ENCODE data around the gene EFCAB7.
"Not testable (repeated sequence)": the region's sequence is repeated elsewhere in the genome, so short reads cannot be mapped to it uniquely, and the experiment has no call there.

DNA sequence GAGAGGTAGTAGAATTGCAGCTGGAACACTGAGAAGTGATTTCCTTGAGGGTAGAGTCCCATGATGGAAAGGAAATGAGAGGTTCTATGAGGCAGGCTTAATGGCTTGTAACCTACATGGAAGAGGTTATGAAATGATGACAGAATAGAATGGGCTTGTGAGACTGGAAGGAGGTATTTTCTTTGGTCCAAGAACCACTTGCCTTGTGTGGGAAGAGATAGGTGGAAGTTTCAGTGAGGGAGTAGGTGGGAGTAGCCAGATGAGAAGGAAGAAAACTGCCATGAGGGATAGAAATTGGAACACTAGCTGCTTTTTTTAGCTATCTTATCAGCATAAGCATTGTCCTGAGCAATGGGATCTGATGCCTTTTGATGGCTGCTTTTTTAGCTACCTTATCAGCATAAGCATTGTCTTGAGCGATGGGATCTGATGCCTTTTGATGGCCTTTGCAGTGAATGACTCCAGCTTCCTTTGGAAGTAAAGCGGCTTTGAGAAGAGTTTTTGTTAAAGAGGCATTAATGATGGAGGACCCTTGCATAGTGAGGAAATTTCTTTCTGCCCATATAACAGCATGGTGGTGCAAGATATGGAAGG lies 51.0 kb downstream of the EFCAB7 start:
- TF ChIP-seq, protein P1, sequence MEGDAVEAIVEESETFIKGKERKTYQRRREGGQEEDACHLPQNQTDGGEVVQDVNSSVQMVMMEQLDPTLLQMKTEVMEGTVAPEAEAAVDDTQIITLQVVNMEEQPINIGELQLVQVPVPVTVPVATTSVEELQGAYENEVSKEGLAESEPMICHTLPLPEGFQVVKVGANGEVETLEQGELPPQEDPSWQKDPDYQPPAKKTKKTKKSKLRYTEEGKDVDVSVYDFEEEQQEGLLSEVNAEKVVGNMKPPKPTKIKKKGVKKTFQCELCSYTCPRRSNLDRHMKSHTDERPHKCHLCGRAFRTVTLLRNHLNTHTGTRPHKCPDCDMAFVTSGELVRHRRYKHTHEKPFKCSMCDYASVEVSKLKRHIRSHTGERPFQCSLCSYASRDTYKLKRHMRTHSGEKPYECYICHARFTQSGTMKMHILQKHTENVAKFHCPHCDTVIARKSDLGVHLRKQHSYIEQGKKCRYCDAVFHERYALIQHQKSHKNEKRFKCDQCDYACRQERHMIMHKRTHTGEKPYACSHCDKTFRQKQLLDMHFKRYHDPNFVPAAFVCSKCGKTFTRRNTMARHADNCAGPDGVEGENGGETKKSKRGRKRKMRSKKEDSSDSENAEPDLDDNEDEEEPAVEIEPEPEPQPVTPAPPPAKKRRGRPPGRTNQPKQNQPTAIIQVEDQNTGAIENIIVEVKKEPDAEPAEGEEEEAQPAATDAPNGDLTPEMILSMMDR (IDR thresholded peaks at IDR 0.05; ENCODE audit: low read depth, low read length) = not testable (repeated sequence)
- not testable (repeated sequence) for TF ChIP-seq EZH2phosphoT487 (IDR thresholded peaks at IDR 0.05; ENCODE audit: low read depth)

All from OCI-LY3 (cell line).